ENCODE data around the gene SLTM.

GRCh38 chr15:58958811-58959210 lies 25.3 kb upstream of the SLTM start:
- TF ChIP-seq CTCF (IDR thresholded peaks at IDR 0.05) (no peak), ZFX (IDR thresholded peaks at IDR 0.05; ENCODE audit: borderline replicate concordance) (no peak)

Measured in 22Rv1 (cell line).